DOHH2 (cell line): ENCODE results near the gene EMP3.

Experiments
- H3F3A ChIP-seq: fragments of 200-600 bp; sonication (generic), shearing (Covaris generic); 2 replicates; pipeline ENCODE4 v1.6.0; 2016; ENCODE audit warnings: antibody characterized with exemption, mild to moderate bottlenecking; ENCODE audit not compliant: control insufficient read depth, insufficient read depth
- H3K27ac ChIP-seq: fragments of 200-600 bp; sonication (generic); 2 replicates; pipeline ENCODE4 v1.5.1; 2014; ENCODE audit warnings: low read depth, mild to moderate bottlenecking, low read length, moderate library complexity
- H3K27me3 ChIP-seq: fragments of 200-600 bp; sonication (generic); 2 replicates; pipeline ENCODE4 v1.6.1; 2014; ENCODE audit warnings: mild to moderate bottlenecking, low read length, mixed read lengths; ENCODE audit not compliant: control insufficient read depth
- H3K36me3 ChIP-seq: fragments of 200-600 bp; sonication (generic); 2 replicates; pipeline ENCODE4 v1.6.1; 2014; ENCODE audit warnings: mild to moderate bottlenecking, low read length, moderate library complexity, mixed read lengths; ENCODE audit not compliant: control insufficient read depth
- H3K4me1 ChIP-seq: fragments of 200-600 bp; sonication (generic); 2 replicates; pipeline ENCODE4 v1.6.1; 2014; ENCODE audit warnings: mild to moderate bottlenecking, low read length, mixed read lengths; ENCODE audit not compliant: control insufficient read depth
- H3K4me2 ChIP-seq: fragments of 200-600 bp; sonication (generic); 2 replicates; pipeline ENCODE4 v1.6.0; 2014; ENCODE audit warnings: mild to moderate bottlenecking, low read length, moderate library complexity
- H3K4me3 ChIP-seq: fragments of 200-600 bp; sonication (generic); 2 replicates; pipeline ENCODE4 v1.5.1; 2014; ENCODE audit warnings: mild to moderate bottlenecking, low read length, mixed read lengths
- H3K79me2 ChIP-seq: fragments of 200-600 bp; sonication (generic); 2 replicates; pipeline ENCODE4 v1.6.1; 2014; ENCODE audit warnings: mild to moderate bottlenecking, low read length, mixed read lengths; ENCODE audit not compliant: control insufficient read depth
- H3K9me2 ChIP-seq: fragments of 200-600 bp; sonication (generic); replicated peaks from 2 replicates; pipeline ENCODE4 v1.6.1; 2014; ENCODE audit warnings: mild to moderate bottlenecking, low read length, mixed read lengths; ENCODE audit not compliant: control insufficient read depth
- H3K9me3 ChIP-seq: fragments of 200-600 bp; sonication (generic); 2 replicates; pipeline ENCODE4 v1.6.1; 2014; ENCODE audit warnings: antibody characterized with exemption, low read length, mixed read lengths; ENCODE audit not compliant: control insufficient read depth, insufficient read depth
- H4K20me1 ChIP-seq: fragments of 200-600 bp; sonication (generic); 2 replicates; pipeline ENCODE4 v1.6.0; 2014; ENCODE audit warnings: low read depth, mild to moderate bottlenecking, antibody characterized with exemption, low read length, moderate library complexity; ENCODE audit not compliant: control insufficient read depth, insufficient read depth
- EZH2phosphoT487 ChIP-seq: fragments of 200-600 bp; sonication (generic); IDR thresholded peaks from 2 replicates; pipeline ENCODE4 v1.6.1; 2017; ENCODE audit warnings: borderline replicate concordance, mild to moderate bottlenecking, antibody characterized with exemption, low read length, moderate library complexity, mixed read lengths
- TF ChIP-seq, protein P1 (sequence below): fragments of 200-600 bp; sonication (generic); IDR thresholded peaks from one replicate; pipeline ENCODE4 v1.5.1; 2014; ENCODE audit warnings: antibody characterized with exemption, mild to moderate bottlenecking, low read depth, low read length; ENCODE audit not compliant: poor library complexity, severe bottlenecking

Gene EMP3

GRCh38 chr19:48342841-48343540, 17.6 kb downstream of the EMP3 start:
- Histone ChIP-seq H3K9me2 (no peaks in the 10 kb centered on the region), H3K79me2 (no peaks in the 10 kb centered on the region), H3K36me3 (peaks cover 4% of the 10 kb centered on the region; the same call in 1 of the 2 replicates), H3K4me3 (no peak overlapping the region), H3K4me2 (no peak overlapping the region), H3K9me3 (no peaks in the 10 kb centered on the region), H3K4me1 (no peaks in the 10 kb centered on the region; the same call in 1 of the 2 replicates), H3F3A (no peaks in the 10 kb centered on the region; the same call in 1 of the 2 replicates), H3K27me3 (no peaks in the 10 kb centered on the region), H3K27ac (no peak overlapping the region), H4K20me1 (0 out of 2 replicates have a peak, but pooled peaks cover under 1% of the 10 kb centered on the region)
- no peak for TF ChIP-seq EZH2phosphoT487
- TF ChIP-seq, protein P1, sequence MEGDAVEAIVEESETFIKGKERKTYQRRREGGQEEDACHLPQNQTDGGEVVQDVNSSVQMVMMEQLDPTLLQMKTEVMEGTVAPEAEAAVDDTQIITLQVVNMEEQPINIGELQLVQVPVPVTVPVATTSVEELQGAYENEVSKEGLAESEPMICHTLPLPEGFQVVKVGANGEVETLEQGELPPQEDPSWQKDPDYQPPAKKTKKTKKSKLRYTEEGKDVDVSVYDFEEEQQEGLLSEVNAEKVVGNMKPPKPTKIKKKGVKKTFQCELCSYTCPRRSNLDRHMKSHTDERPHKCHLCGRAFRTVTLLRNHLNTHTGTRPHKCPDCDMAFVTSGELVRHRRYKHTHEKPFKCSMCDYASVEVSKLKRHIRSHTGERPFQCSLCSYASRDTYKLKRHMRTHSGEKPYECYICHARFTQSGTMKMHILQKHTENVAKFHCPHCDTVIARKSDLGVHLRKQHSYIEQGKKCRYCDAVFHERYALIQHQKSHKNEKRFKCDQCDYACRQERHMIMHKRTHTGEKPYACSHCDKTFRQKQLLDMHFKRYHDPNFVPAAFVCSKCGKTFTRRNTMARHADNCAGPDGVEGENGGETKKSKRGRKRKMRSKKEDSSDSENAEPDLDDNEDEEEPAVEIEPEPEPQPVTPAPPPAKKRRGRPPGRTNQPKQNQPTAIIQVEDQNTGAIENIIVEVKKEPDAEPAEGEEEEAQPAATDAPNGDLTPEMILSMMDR, result no peak

DNA sequence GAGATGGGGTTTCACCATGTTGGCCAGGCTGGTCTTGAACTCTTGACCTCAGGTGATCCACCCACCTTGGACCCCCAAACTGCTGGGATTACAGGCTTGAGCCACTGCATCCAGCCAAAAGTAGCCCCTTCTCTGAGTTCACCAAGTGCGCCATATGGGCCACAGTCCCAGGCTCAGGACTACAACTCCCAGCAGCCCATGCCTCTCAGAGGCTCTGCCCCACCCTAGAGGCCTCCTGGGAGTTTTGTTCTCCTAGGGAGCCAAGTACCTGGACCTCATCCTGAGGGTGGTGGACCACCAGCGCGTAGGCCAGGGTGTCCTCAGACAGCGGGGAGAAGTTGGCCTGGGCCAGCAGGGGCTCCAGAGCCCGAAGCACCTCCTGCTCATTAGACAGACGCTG, 19.5 kb downstream of the EMP3 start:
- Histone ChIP-seq H3K4me1 (no peaks in the 10 kb centered on the region; the same call in 1 of the 2 replicates), H4K20me1 (0 out of 2 replicates have a peak, but pooled peaks cover 4% of the 10 kb centered on the region), H3K9me3 (no peaks in the 10 kb centered on the region), H3K27me3 (no peaks in the 10 kb centered on the region), H3K4me2 (no peak overlapping the region), H3F3A (no peaks in the 10 kb centered on the region; the same call in 1 of the 2 replicates), H3K9me2 (no peaks in the 10 kb centered on the region), H3K79me2 (no peaks in the 10 kb centered on the region), H3K4me3 (no peak overlapping the region), H3K36me3 (peaks cover 4% of the 10 kb centered on the region; the same call in 1 of the 2 replicates), H3K27ac (no peak overlapping the region)
- TF ChIP-seq EZH2phosphoT487, result no peak
- TF ChIP-seq, protein P1, result no peak

DNA sequence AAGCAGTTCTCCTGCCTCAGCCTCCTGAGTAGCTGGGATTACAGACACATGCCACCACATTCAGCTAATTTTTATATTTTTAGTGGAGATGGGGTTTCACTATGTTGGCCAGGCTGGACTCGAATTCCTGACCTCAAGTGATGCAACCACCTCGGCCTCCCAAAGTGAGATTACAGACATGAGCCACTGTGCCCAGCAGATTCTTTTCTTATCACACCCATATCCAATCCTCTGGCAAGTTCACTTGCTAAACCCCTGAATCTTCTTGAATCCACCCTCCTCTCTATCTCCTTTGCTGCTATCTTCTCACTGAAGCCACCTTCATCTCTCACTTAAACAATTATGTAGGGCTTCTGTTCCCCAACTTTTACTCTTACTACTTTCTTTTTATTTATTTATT, 20.8 kb downstream of the EMP3 start:
- H3K4me1 ChIP-seq, result no peaks in the 10 kb centered on the region; the same call in 1 of the 2 replicates
- H3K27ac ChIP-seq, result no peak overlapping the region
- H4K20me1 ChIP-seq, result 0 out of 2 replicates have a peak, but pooled peaks cover 4% of the 10 kb centered on the region
- H3K79me2 ChIP-seq, result no peaks in the 10 kb centered on the region
- no peak overlapping the region for H3K4me3 ChIP-seq
- H3K27me3 ChIP-seq, result no peaks in the 10 kb centered on the region
- no peaks in the 10 kb centered on the region for H3K9me3 ChIP-seq
- H3K9me2 ChIP-seq, result no peaks in the 10 kb centered on the region
- no peak overlapping the region for H3K4me2 ChIP-seq
- TF ChIP-seq EZH2phosphoT487, result no peak
- TF ChIP-seq, protein P1, result no peak
- H3F3A ChIP-seq, result no peaks in the 10 kb centered on the region; the same call in 1 of the 2 replicates
- H3K36me3 ChIP-seq, result peaks cover 4% of the 10 kb centered on the region; the same call in 1 of the 2 replicates
